Gastrocnemius medialis (tissue), 4 donors: ENCODE measurements around the gene PXK. TPM values are rescaled to one million over a fixed set of nuclear protein-coding genes. Genes with fewer than 3 reads are reported as not detected.

ENCODE experiments used
- ATAC-seq, 2 donors: fragments of 150-250 bp; one replicate each; pipeline ENCODE4 v1.9.1; 2016
- DNase-seq, 2 donors: peaks; one replicate each; pipeline ENCODE4 v3.0.0-alpha.2; 2019
- H3K27ac ChIP-seq, 4 donors: fragments of 200-600 bp; sonication (generic); 1 replicate in 1 of 4; 2 replicates in 3 of 4; pipeline ENCODE4 v1.5.1; 2016 to 2018; ENCODE audit warnings: mild to moderate bottlenecking in 2 of 4, moderate library complexity in 1 of 4
- H3K27me3 ChIP-seq, 3 donors: fragments of 200-600 bp; sonication (generic) in 2 of 3; 1 replicate in 1 of 3; 2 replicates in 2 of 3; pipeline versions ENCODE4 v1.5.1 to v1.6.0; 2016 to 2019; ENCODE audit warnings: mild to moderate bottlenecking in 1 of 3, moderate library complexity in 1 of 3
- H3K36me3 ChIP-seq, 2 donors: fragments of 200-600 bp; sonication (generic) in 1 of 2; one replicate each; pipeline ENCODE4 v1.5.1; 2017 to 2018
- H3K4me1 ChIP-seq, 2 donors: fragments of 200-600 bp; sonication (generic) in 1 of 2; one replicate each; pipeline ENCODE4 v1.5.1; 2016 to 2017; ENCODE audit warnings: mild to moderate bottlenecking in 2 of 2
- H3K4me3 ChIP-seq, 4 donors: fragments of 200-600 bp; sonication (generic) in 3 of 4; 1 replicate in 1 of 4; 2 replicates in 3 of 4; pipeline ENCODE4 v1.5.1; 2016 to 2019; ENCODE audit warnings: mild to moderate bottlenecking in 2 of 4
- H3K9me3 ChIP-seq, 3 donors: fragments of 200-600 bp; sonication (generic) in 2 of 3; 1 replicate in 1 of 3; 2 replicates in 2 of 3; pipeline ENCODE4 v1.5.1; 2016 to 2019
- POLR2A ChIP-seq, 2 donors: fragments of 450-650 bp; IDR thresholded peaks; one replicate each; pipeline ENCODE4 v1.6.1; 2017; ENCODE audit warnings: antibody characterized with exemption in 2 of 2, mild to moderate bottlenecking in 2 of 2, moderate library complexity in 2 of 2
- in situ Hi-C, 4 donors: fragments of 200-750 bp; cut with MboI; loops; one replicate each; pipeline versions ENCODE4 v1.15.0 to v1.8.0; 2017; ENCODE audit warnings: low sequenced_read_pairs in 4 of 4
- intact Hi-C: fragments of 100-400 bp; cut with DNase I; formaldehyde crosslinking; loops from one replicate; pipeline ENCODE4 v1.15.1; 2023; ENCODE audit warnings: low total_unique reads
- total RNA-seq, 4 donors: library from RNA; depleted of rRNA; stranded (reverse); fragments of >200 nt; gene quantifications; one replicate each; pipeline versions ENCODE4 v1.1.0 to v1.2.3, GENCODE V29; 2016
- TF ChIP-seq, protein P1 (sequence below), 5 experiments: fragments of 450-650 bp in 3 of 5; fragments of 200-600 bp in 2 of 5; sonication (generic) in 2 of 5; IDR thresholded peaks in 4 of 5; conservative IDR thresholded peaks in 1 of 5; 1 replicate in 4 of 5; 2 replicates in 1 of 5; pipeline ENCODE4 v1.5.1; 2016 to 2019; ENCODE audit warnings: antibody characterized with exemption in 5 of 5, mild to moderate bottlenecking in 3 of 5, moderate library complexity in 3 of 5

PXK gene
- total RNA-seq, 4 donors from 2014 or later, result 21.6 to 33.6 (median 24.4) TPM

DNA sequence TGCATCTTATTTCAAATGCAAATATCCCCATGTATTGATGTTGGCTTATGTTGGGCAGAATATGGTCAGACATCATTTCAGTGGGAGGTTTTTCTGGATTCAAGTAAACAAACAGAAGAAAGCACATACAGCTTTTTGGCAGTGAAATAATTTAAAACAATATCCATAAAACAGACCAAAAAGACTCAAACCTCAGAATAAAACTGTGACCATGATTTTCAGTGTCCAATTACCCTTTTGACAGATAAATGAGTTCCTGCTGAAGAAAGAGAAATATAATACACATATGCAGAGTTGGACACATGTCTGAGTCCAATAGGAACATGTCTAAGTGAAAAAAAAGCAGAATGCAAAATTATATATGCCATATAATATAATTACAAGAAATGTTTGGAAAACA is 39.1 kb downstream of the PXK start:
- ATAC-seq, result no peak
- Histone ChIP-seq H3K4me3 (no peak overlapping the region), H3K27ac (no peak overlapping the region), H3K4me1 (no peaks in the 10 kb centered on the region), H3K36me3 (no peaks in the 10 kb centered on the region), H3K9me3 (no peaks in the 10 kb centered on the region), H3K27me3 (no peaks in the 10 kb centered on the region)
- intact Hi-C loops (no loop called here), in situ Hi-C loops (no loop called here)
- TF ChIP-seq POLR2A (IDR thresholded peaks at IDR 0.05), result no peak
- TF ChIP-seq, protein P1, sequence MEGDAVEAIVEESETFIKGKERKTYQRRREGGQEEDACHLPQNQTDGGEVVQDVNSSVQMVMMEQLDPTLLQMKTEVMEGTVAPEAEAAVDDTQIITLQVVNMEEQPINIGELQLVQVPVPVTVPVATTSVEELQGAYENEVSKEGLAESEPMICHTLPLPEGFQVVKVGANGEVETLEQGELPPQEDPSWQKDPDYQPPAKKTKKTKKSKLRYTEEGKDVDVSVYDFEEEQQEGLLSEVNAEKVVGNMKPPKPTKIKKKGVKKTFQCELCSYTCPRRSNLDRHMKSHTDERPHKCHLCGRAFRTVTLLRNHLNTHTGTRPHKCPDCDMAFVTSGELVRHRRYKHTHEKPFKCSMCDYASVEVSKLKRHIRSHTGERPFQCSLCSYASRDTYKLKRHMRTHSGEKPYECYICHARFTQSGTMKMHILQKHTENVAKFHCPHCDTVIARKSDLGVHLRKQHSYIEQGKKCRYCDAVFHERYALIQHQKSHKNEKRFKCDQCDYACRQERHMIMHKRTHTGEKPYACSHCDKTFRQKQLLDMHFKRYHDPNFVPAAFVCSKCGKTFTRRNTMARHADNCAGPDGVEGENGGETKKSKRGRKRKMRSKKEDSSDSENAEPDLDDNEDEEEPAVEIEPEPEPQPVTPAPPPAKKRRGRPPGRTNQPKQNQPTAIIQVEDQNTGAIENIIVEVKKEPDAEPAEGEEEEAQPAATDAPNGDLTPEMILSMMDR (IDR thresholded peaks at IDR 0.05 in 4 of 5, conservative IDR thresholded peaks at IDR 0.05 in 1 of 5), result no peak
- DNase-seq, result no peak

DNA sequence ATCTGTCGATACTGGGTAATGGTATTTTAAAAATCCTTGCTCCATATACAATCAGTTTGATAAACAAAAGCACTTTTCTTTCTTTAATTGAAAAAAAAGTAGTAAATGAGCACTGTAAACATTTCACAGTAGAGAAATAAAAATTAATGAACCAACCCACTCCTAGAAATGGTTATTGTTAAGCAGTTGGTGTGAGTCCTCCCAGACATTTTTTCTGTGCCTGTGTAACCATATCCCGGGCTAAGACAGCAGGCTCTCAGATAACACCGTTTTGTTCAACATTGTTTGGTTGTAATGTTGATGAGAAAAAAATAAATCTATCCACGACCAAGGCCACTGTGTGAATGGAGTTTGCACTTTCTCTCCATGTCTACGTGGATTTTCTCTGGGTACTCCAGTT is 42.6 kb downstream of the PXK start:
- no peak for DNase-seq
- no peak for TF ChIP-seq POLR2A (IDR thresholded peaks at IDR 0.05)
- TF ChIP-seq, protein P1 (IDR thresholded peaks at IDR 0.05 in 4 of 5, conservative IDR thresholded peaks at IDR 0.05 in 1 of 5), result no peak
- no peaks in the 10 kb centered on the region for H3K9me3 ChIP-seq
- no peak overlapping the region for H3K27ac ChIP-seq
- intact Hi-C loops (no loop called here), in situ Hi-C loops (no loop called here)
- H3K4me1 ChIP-seq, result no peaks in the 10 kb centered on the region
- H3K4me3 ChIP-seq, result no peak overlapping the region
- H3K27me3 ChIP-seq, result no peaks in the 10 kb centered on the region
- H3K36me3 ChIP-seq, result no peaks in the 10 kb centered on the region
- no peak for ATAC-seq

DNA sequence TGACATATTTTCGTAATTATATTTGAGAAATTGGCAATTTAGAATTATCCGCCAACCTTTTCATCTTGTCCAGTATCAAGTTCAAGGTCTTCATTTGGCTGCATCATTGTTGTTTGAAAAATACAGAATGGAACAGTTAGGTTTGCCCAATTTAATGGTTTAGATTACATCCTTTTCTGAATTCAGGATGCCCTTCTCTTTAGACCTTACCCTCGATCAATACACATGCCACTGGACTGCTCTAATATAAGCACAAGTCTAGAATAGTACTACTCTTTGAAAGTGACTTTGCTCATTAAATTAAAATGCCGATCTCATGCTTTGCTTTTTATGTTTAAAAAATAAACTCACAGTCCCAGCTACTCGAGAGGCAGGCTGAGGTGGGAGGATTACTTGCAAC is 44.5 kb downstream of the PXK start:
- H3K4me1 ChIP-seq, result no peaks in the 10 kb centered on the region
- no peak for ATAC-seq
- no peaks in the 10 kb centered on the region for H3K36me3 ChIP-seq
- in situ Hi-C loops, result no loop called here
- H3K27ac ChIP-seq, result no peak overlapping the region
- no peak for DNase-seq
- intact Hi-C loops, result no loop called here
- TF ChIP-seq POLR2A (IDR thresholded peaks at IDR 0.05), result no peak
- TF ChIP-seq, protein P1 (IDR thresholded peaks at IDR 0.05 in 4 of 5, conservative IDR thresholded peaks at IDR 0.05 in 1 of 5), result no peak
- no peaks in the 10 kb centered on the region for H3K27me3 ChIP-seq
- H3K4me3 ChIP-seq, result no peak overlapping the region
- no peaks in the 10 kb centered on the region for H3K9me3 ChIP-seq

DNA sequence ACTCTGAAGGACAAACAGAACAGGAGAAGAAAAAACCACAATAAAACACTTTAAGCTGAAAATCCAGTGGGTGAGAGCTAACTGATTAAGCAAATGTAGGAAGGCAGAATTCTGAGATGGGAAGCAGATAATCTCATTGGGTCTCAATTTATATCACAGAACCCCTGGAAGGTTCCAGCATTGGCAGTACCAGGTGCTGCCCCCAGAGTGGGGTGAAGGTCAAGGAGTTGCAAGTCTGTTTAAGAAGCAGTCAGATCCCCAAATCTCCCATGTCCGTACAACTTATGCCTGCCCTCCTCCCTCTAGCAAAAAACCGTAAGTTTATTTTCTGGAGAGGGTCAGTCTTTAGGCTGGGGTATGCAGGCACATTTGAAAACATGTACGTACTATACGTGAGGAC is 45.1 kb downstream of the PXK start:
- no peak for TF ChIP-seq POLR2A (IDR thresholded peaks at IDR 0.05)
- TF ChIP-seq, protein P1 (IDR thresholded peaks at IDR 0.05 in 4 of 5, conservative IDR thresholded peaks at IDR 0.05 in 1 of 5), result no peak
- peaks cover 0 to 3% of the 10 kb centered on the region in 2 donors for H3K36me3 ChIP-seq
- no peaks in the 10 kb centered on the region for H3K4me1 ChIP-seq
- in situ Hi-C loops (no loop called here), intact Hi-C loops (no loop called here)
- no peak overlapping the region for H3K27ac ChIP-seq
- H3K27me3 ChIP-seq, result no peaks in the 10 kb centered on the region
- DNase-seq, result no peak
- H3K9me3 ChIP-seq, result no peaks in the 10 kb centered on the region
- no peak for ATAC-seq
- no peak overlapping the region for H3K4me3 ChIP-seq

DNA sequence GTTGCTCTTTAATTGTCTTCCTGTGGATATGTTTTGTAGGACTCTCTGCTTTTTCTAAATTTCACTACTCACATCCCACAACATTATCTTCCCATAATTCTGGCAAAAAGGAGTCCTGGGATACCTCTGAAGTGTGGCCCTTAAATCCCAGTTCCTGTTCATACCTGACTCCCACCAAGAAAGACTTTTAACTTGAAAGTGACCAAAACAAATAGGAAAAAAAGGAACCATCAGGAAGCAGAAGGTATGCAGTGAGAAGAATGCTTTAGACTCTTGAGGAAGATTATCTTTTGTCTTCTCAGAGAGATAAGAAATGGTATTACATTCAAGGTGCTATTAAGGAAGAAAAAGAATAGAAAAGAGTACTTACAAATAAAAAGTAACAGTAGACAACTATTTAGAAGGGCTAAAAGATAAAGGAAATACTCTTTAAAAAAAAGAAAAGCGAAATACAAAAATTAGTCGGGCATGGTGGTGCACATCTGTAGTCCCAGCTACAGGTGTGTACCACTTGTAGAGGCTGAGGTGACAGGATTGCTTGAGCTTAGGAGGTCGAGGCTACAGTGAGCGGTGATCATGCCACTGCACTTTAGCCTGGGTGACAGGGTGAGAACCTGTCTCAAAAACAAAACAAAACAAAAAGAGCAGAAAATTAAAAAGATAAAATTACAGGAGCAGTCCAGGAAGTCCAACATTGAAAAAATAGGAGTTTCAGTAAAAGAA is 46.8 kb downstream of the PXK start:
- Histone ChIP-seq H3K27ac (no peak overlapping the region), H3K4me3 (no peak overlapping the region), H3K27me3 (no peaks in the 10 kb centered on the region), H3K36me3 (peaks cover 0 to 8% of the 10 kb centered on the region in 2 donors), H3K4me1 (peaks cover 0 to 4% of the 10 kb centered on the region in 2 donors), H3K9me3 (no peaks in the 10 kb centered on the region)
- TF ChIP-seq, protein P1 (IDR thresholded peaks at IDR 0.05 in 4 of 5, conservative IDR thresholded peaks at IDR 0.05 in 1 of 5), result no peak
- no peak for TF ChIP-seq POLR2A (IDR thresholded peaks at IDR 0.05)
- intact Hi-C loops, result no loop called here
- in situ Hi-C loops, result no loop called here
- DNase-seq, result no peak
- no peak for ATAC-seq
